LNCaP clone FGC (cell line): ENCODE results near the gene CCER1.

ENCODE experiments used
- DNase-seq: peaks from one replicate; pipeline ENCODE4 v3.0.0-alpha.2; 2011; ENCODE audit warnings: low read depth
- H3K4me3 ChIP-seq: 2 replicates; pipeline ENCODE4 v1.5.1; 2011; ENCODE audit warnings: mild to moderate bottlenecking, low read depth, low read length, control low read depth
- CTCF ChIP-seq: IDR thresholded peaks from 2 replicates; pipeline ENCODE4 v1.5.1; 2012; ENCODE audit warnings: mild to moderate bottlenecking; ENCODE audit not compliant: control insufficient read depth, insufficient read depth; ENCODE audit errors: extremely low read depth

The CCER1 gene

DNA sequence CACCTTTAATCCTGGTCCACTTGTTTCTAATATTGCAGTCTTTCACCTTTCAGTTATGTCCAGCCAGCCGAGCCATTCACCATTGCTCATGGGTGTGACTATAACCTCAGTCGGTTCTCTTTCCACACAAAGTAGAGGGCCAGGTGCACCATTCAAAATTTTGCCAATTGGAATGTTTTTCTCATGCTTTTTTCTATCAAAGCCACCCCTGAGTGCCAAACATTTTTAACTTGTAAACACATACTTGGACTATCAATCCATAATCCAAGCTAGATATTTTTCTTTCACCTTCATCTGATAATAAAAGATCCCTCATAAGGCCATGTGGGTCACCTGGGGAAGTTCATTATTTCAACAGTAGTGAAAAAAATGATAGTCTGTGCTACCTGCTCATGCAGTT, 52.4 kb downstream of the CCER1 start:
- DNase-seq, result no peak
- H3K4me3 ChIP-seq, result no peak overlapping the region
- TF ChIP-seq CTCF, result no peak
